Liver (tissue), 9 donors: ENCODE data around the gene C16orf78. TPM values are rescaled to one million over a fixed set of nuclear protein-coding genes. Genes with fewer than 3 reads are reported as not detected.

Source experiments
- DNase-seq: peaks from one replicate; pipeline ENCODE4 v3.0.0-alpha.2; 2017; ENCODE audit warnings: low spot score
- H3K27ac ChIP-seq, 2 donors: one replicate each; pipeline ENCODE4 v1.7.0; 2013; ENCODE audit warnings: inconsistent platforms in 2 of 2, low read length in 2 of 2, control low read depth in 1 of 2, low read depth in 1 of 2, mild to moderate bottlenecking in 1 of 2
- H3K27me3 ChIP-seq, 4 donors: one replicate each; pipeline versions ENCODE4 v1.6.1 to v1.7.0; 2013; ENCODE audit warnings: low read length in 3 of 4, inconsistent platforms in 1 of 4, mild to moderate bottlenecking in 1 of 4, moderate library complexity in 1 of 4; ENCODE audit not compliant: control insufficient read depth in 4 of 4, insufficient read depth in 4 of 4
- H3K36me3 ChIP-seq, 4 donors: one replicate each; pipeline versions ENCODE4 v1.6.1 to v1.7.0; 2013; ENCODE audit warnings: low read length in 3 of 4, mild to moderate bottlenecking in 3 of 4, low read depth in 1 of 4, moderate library complexity in 1 of 4; ENCODE audit not compliant: control insufficient read depth in 4 of 4, insufficient read depth in 3 of 4
- H3K4me1 ChIP-seq, 4 donors: one replicate each; pipeline versions ENCODE4 v1.6.1 to v1.7.0; 2013; ENCODE audit warnings: low read length in 3 of 4, mild to moderate bottlenecking in 3 of 4, moderate library complexity in 1 of 4; ENCODE audit not compliant: control insufficient read depth in 4 of 4, insufficient read depth in 4 of 4
- H3K4me3 ChIP-seq, 3 donors: one replicate each; pipeline versions ENCODE4 v1.6.1 to v1.7.0; 2013; ENCODE audit warnings: low read length in 3 of 3, control low read depth in 1 of 3, low read depth in 1 of 3, mild to moderate bottlenecking in 1 of 3
- H3K9ac ChIP-seq, 2 donors: one replicate each; pipeline ENCODE4 v1.7.0; 2013; ENCODE audit warnings: low read length in 2 of 2, mild to moderate bottlenecking in 2 of 2, moderate library complexity in 2 of 2, control low read depth in 1 of 2, low read depth in 1 of 2
- H3K9me3 ChIP-seq, 4 donors: one replicate each; pipeline versions ENCODE4 v1.6.1 to v1.7.0; 2013; ENCODE audit warnings: low read length in 3 of 4; ENCODE audit not compliant: control insufficient read depth in 4 of 4
- EGR1 ChIP-seq, 2 donors: IDR thresholded peaks; 2 replicates each; pipeline ENCODE4 v1.6.1; 2016 to 2018; ENCODE audit warnings: antibody characterized with exemption in 2 of 2, low read depth in 2 of 2
- FOXA2 ChIP-seq: IDR thresholded peaks from 2 replicates; pipeline ENCODE4 v1.6.1; 2016; ENCODE audit warnings: antibody characterized with exemption
- HNF4A ChIP-seq, 2 donors: conservative IDR thresholded peaks; 2 replicates each; pipeline ENCODE4 v1.6.1; 2016; ENCODE audit warnings: antibody characterized with exemption in 2 of 2, mild to moderate bottlenecking in 2 of 2
- HNF4G ChIP-seq: IDR thresholded peaks from 2 replicates; pipeline ENCODE4 v1.6.1; 2016; ENCODE audit warnings: antibody characterized with exemption
- RAD21 ChIP-seq, 2 donors: IDR thresholded peaks; 2 replicates each; pipeline ENCODE4 v1.6.1; 2016; ENCODE audit warnings: antibody characterized with exemption in 2 of 2, mild to moderate bottlenecking in 2 of 2
- SP1 ChIP-seq: IDR thresholded peaks from 2 replicates; pipeline ENCODE4 v1.6.1; 2018; ENCODE audit warnings: antibody characterized with exemption, mild to moderate bottlenecking
- TAF1 ChIP-seq: conservative IDR thresholded peaks from 2 replicates; pipeline ENCODE4 v1.6.1; 2016; ENCODE audit warnings: antibody characterized with exemption, mild to moderate bottlenecking
- YY1 ChIP-seq: IDR thresholded peaks from 2 replicates; pipeline ENCODE4 v1.6.1; 2016; ENCODE audit warnings: antibody characterized with exemption, mild to moderate bottlenecking
- WGBS: extraction: QIAGEN DNeasy Blood & Tissue Kit; methylation state at CpG from one replicate; pipeline ENCODE4 v1.1.7; 2013; 5-methylcytosine and 5-hydroxymethylcytosine counted together
- polyA plus RNA-seq, 2 donors: library from polyadenylated mRNA; stranded (reverse) in 1 of 2; unstranded in 1 of 2; fragments of 200-250 nt in 1 of 2; fragments of >200 nt in 1 of 2; fragmentation: Nextera tagmentation in 1 of 2; extraction: Ambion mirVana in 1 of 2; gene quantifications; one replicate each; pipeline versions ENCODE4 v1.2.1 to v1.2.3, GENCODE V29; 2013 to 2015
- total RNA-seq, 2 donors: library from RNA; depleted of rRNA; stranded (reverse); fragments of >200 nt; gene quantifications; one replicate each; pipeline ENCODE4 v1.2.3, GENCODE V29; 2014
- TF ChIP-seq, protein P1 (sequence below): fragments of 150-350 bp; IDR thresholded peaks from 2 replicates; pipeline ENCODE4 v1.5.1; 2017; ENCODE audit warnings: improper control_type of control experiment, low read depth, low read length; ENCODE audit not compliant: missing input control
- TF ChIP-seq, protein P2 (sequence below): IDR thresholded peaks from 2 replicates; pipeline ENCODE4 v1.6.1; 2016; ENCODE audit warnings: antibody characterized with exemption, mild to moderate bottlenecking
- donor health status: healthy.
- donor health status: healthy.
- donor health status: healthy.
- donor health status: healthy.
- donor health status: healthy.

The C16orf78 gene
- total and polyA plus RNA-seq, 4 donors, result not detected

DNA sequence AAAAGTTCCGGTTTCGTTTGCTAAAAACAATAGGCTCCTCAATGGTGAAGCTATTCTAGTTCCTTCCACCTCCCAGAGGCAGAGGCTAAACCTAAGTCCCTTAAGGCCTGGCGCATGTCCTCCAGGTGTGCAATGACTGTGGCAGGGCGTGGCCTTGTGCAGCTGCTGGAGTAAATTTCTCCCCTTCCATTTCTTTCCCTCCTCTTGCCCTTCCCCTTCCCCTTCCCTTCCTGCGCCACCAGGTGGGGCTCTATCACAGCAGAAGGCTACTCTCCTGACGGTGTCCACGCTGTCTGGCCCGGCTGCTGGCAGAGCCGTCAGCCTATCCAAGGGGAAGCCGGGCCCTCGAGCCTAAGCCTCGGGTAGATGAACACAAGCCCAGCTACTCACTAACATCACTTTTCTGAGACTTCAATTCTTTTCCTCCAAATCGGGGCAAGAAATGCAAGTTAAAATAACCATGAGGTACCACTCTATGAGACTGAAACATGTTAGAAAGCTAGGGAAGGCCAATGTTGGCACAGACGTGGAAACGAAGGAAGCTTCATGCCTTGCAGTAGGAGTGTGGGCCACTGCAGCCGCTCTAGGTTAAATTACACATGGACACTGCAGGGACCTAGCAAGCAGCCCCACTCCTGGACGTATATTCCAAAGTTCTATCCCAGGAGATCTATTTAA lies 34.4 kb downstream of the C16orf78 start:
- no peak overlapping the region for H3K27ac ChIP-seq
- H3K36me3 ChIP-seq, result no peaks in the 10 kb centered on the region
- no peak overlapping the region for H3K9ac ChIP-seq
- no peaks in the 10 kb centered on the region for H3K4me1 ChIP-seq
- DNase-seq, result peak; percentile 76
- peak; percentile 98 to 100 for TF ChIP-seq RAD21 (IDR thresholded peaks at IDR 0.05)
- no peak for TF ChIP-seq SP1
- TF ChIP-seq, protein P1, sequence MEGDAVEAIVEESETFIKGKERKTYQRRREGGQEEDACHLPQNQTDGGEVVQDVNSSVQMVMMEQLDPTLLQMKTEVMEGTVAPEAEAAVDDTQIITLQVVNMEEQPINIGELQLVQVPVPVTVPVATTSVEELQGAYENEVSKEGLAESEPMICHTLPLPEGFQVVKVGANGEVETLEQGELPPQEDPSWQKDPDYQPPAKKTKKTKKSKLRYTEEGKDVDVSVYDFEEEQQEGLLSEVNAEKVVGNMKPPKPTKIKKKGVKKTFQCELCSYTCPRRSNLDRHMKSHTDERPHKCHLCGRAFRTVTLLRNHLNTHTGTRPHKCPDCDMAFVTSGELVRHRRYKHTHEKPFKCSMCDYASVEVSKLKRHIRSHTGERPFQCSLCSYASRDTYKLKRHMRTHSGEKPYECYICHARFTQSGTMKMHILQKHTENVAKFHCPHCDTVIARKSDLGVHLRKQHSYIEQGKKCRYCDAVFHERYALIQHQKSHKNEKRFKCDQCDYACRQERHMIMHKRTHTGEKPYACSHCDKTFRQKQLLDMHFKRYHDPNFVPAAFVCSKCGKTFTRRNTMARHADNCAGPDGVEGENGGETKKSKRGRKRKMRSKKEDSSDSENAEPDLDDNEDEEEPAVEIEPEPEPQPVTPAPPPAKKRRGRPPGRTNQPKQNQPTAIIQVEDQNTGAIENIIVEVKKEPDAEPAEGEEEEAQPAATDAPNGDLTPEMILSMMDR, result peak; percentile 97
- WGBS, result 28% methylated on average over 17 of the region's 17 CpGs
- H3K4me3 ChIP-seq, result no peak overlapping the region
- peaks cover 0 to 5% (median 0%) of the 10 kb centered on the region in 4 donors for H3K9me3 ChIP-seq
- H3K27me3 ChIP-seq, result peaks cover 0 to 3% (median 0%) of the 10 kb centered on the region in 4 donors

- 98% methylated on average over 2 of the region's 2 CpGs for WGBS
These were observed 35.5 kb downstream of the C16orf78 start for GRCh38 chr16:49409121-49409520.

More at GRCh38 chr16:49409121-49409520, 35.5 kb downstream of the C16orf78 start:
- Histone ChIP-seq H3K27me3 (peaks cover 0 to 3% (median 0%) of the 10 kb centered on the region in 4 donors), H3K36me3 (no peaks in the 10 kb centered on the region), H3K4me3 (no peak overlapping the region), H3K9ac (no peak overlapping the region), H3K9me3 (no peaks in the 10 kb centered on the region), H3K4me1 (no peaks in the 10 kb centered on the region), H3K27ac (no peak overlapping the region)
- no peak for DNase-seq
- no peak for TF ChIP-seq TAF1
- no peak for TF ChIP-seq FOXA2
- TF ChIP-seq EGR1 (IDR thresholded peaks at IDR 0.05; ENCODE audit: low read depth in 2 of 2), result no peak
- TF ChIP-seq, protein P2, sequence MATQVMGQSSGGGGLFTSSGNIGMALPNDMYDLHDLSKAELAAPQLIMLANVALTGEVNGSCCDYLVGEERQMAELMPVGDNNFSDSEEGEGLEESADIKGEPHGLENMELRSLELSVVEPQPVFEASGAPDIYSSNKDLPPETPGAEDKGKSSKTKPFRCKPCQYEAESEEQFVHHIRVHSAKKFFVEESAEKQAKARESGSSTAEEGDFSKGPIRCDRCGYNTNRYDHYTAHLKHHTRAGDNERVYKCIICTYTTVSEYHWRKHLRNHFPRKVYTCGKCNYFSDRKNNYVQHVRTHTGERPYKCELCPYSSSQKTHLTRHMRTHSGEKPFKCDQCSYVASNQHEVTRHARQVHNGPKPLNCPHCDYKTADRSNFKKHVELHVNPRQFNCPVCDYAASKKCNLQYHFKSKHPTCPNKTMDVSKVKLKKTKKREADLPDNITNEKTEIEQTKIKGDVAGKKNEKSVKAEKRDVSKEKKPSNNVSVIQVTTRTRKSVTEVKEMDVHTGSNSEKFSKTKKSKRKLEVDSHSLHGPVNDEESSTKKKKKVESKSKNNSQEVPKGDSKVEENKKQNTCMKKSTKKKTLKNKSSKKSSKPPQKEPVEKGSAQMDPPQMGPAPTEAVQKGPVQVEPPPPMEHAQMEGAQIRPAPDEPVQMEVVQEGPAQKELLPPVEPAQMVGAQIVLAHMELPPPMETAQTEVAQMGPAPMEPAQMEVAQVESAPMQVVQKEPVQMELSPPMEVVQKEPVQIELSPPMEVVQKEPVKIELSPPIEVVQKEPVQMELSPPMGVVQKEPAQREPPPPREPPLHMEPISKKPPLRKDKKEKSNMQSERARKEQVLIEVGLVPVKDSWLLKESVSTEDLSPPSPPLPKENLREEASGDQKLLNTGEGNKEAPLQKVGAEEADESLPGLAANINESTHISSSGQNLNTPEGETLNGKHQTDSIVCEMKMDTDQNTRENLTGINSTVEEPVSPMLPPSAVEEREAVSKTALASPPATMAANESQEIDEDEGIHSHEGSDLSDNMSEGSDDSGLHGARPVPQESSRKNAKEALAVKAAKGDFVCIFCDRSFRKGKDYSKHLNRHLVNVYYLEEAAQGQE, result no peak
- no peak for TF ChIP-seq HNF4G
- TF ChIP-seq RAD21 (IDR thresholded peaks at IDR 0.05), result no peak
- TF ChIP-seq HNF4A (conservative IDR thresholded peaks at IDR 0.05), result no peak
- TF ChIP-seq, protein P1, result no peak
- no peak for TF ChIP-seq YY1
